Stimulated activated naive CD8-positive, alpha-beta T cell treated with anti-CD3 and anti-CD28 coated beads, Interleukin-15, Interleukin-2, amounts not matched to agents 100 ng/mL and 50 ng/mL, for 24 hours (primary cell): ENCODE measurements around the gene SHANK1.
"Not testable (repeated sequence)": the region's sequence is repeated elsewhere in the genome, so short reads cannot be mapped to it uniquely, and the experiment has no call there.

Experiments
- H3K27ac Mint-ChIP-seq: one replicate; pipeline ENCODE4 v1.8.0; 2021; ENCODE audit warnings: mild to moderate bottlenecking, mixed read lengths
- H3K27me3 Mint-ChIP-seq: one replicate; pipeline ENCODE4 v1.8.0; 2021; ENCODE audit warnings: mixed read lengths
- H3K36me3 Mint-ChIP-seq: one replicate; pipeline ENCODE4 v1.8.0; 2021; ENCODE audit warnings: low read depth, mixed read lengths
- H3K4me1 Mint-ChIP-seq: one replicate; pipeline ENCODE4 v1.8.0; 2021; ENCODE audit warnings: low read depth, mixed read lengths
- H3K4me3 Mint-ChIP-seq: one replicate; pipeline ENCODE4 v1.8.0; 2021; ENCODE audit warnings: mild to moderate bottlenecking, mixed read lengths
- H3K9me3 Mint-ChIP-seq: one replicate; pipeline ENCODE4 v1.8.0; 2021; ENCODE audit warnings: mixed read lengths

SHANK1 gene

GRCh38 chr19:50719566-50719965, at the start of gene SHANK1:
Gene SHANK1, minus strand, starts transcription at chr19:50719802. Its CDS starts 2,883 bp downstream, at chr19:50716919.
- peaks cover 18% of the 10 kb centered on the region for H3K4me1 Mint-ChIP-seq
- H3K27ac Mint-ChIP-seq = no peak within 1 kb of the TSS
- H3K4me3 Mint-ChIP-seq = peak within 1 kb of the TSS; percentile 7
- H3K9me3 Mint-ChIP-seq = no peaks in the 10 kb centered on the region
- H3K27me3 Mint-ChIP-seq = peaks cover 47% of the 10 kb centered on the region
- no peaks in the 10 kb centered on the region for H3K36me3 Mint-ChIP-seq

- Mint-ChIP-seq H3K9me3 (no peaks in the 10 kb centered on the region), H3K4me1 (no peaks in the 10 kb centered on the region), H3K27me3 (peaks cover 27% of the 10 kb centered on the region), H3K27ac (no peak overlapping the region), H3K4me3 (no peak overlapping the region), H3K36me3 (no peaks in the 10 kb centered on the region)
Measured at GRCh38 chr19:50768277-50768676, 48.7 kb upstream of the SHANK1 start.

DNA sequence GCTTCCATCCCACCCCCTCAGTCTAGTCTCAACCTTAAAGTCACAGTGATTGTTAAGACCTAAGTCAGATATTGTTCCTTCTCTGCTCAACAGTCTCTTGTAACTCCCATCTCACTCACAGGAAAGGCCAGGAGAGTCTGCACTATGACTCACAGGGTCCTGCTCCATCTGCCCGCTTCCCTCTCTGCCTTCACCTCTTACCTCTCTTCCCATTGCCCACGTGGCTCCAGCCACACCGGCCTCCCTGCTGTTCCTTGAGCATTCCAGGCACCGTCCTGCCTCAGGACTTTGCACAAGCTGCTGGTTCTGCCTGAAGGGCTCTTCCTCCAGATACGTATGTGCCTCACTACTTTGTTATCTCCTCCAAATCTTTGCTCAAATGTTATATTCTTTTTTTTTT, 47.7 kb upstream of the SHANK1 start:
- H3K4me3 Mint-ChIP-seq, H3K9me3 Mint-ChIP-seq, H3K36me3 Mint-ChIP-seq: not testable (repeated sequence)

DNA sequence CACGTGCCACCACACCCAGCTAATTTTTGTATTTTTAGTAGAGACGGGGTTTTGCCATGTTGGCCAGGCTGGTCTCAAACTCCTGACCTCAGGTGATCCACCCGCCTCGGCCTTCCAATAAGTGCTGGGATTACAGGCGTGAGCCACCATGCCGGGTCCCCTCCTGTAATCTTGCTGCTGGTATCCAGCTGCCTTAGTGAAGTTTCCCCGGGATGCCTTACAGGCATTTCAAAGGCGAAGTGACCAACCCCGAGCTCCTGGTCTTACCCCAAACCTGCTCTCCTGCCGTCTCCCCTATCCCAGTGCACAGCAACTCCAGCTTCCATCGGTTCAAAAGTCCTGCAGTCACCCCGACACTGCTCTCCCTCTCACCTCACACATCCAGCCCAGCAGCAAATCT, 47.1 kb upstream of the SHANK1 start:
- not testable (repeated sequence) for H3K27ac Mint-ChIP-seq, H3K9me3 Mint-ChIP-seq, H3K36me3 Mint-ChIP-seq, H3K4me1 Mint-ChIP-seq, H3K4me3 Mint-ChIP-seq
- H3K27me3 Mint-ChIP-seq = peaks cover 27% of the 10 kb centered on the region

More for the DNA sequence above, 47.7 kb upstream of the SHANK1 start:
- not testable (repeated sequence) for H3K4me1 Mint-ChIP-seq, H3K27ac Mint-ChIP-seq
- peaks cover 27% of the 10 kb centered on the region for H3K27me3 Mint-ChIP-seq

GRCh38 chr19:50764409-50764808, 44.8 kb upstream of the SHANK1 start:
- H3K36me3 Mint-ChIP-seq = no peaks in the 10 kb centered on the region
- no peaks in the 10 kb centered on the region for H3K9me3 Mint-ChIP-seq
- peaks cover 24% of the 10 kb centered on the region for H3K27me3 Mint-ChIP-seq
- H3K4me1 Mint-ChIP-seq = no peaks in the 10 kb centered on the region
- H3K27ac Mint-ChIP-seq = no peak overlapping the region
- H3K4me3 Mint-ChIP-seq = no peak overlapping the region

DNA sequence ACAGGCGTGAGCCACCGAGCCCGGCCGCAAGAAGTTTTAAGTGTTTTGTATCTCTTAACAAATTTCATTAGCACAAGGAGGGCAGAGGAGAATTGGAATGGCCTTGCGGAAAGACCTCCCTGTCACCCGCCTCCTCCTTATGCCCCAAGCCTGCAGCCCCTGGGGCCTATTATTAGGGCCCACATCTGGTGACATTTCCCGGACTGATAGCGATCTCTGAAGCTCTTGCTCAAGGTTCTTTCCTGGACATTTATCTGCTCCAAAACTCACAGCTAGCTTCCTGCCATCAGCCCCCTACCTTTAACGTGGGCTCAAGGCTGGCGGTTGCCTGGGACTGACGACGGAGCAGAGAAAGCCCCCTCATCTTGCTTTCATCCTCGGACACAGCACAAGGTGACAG, 43.9 kb upstream of the SHANK1 start:
- H3K4me1 Mint-ChIP-seq, H3K36me3 Mint-ChIP-seq, H3K4me3 Mint-ChIP-seq, H3K9me3 Mint-ChIP-seq, H3K27ac Mint-ChIP-seq: not testable (repeated sequence)
- peaks cover 24% of the 10 kb centered on the region for H3K27me3 Mint-ChIP-seq

DNA sequence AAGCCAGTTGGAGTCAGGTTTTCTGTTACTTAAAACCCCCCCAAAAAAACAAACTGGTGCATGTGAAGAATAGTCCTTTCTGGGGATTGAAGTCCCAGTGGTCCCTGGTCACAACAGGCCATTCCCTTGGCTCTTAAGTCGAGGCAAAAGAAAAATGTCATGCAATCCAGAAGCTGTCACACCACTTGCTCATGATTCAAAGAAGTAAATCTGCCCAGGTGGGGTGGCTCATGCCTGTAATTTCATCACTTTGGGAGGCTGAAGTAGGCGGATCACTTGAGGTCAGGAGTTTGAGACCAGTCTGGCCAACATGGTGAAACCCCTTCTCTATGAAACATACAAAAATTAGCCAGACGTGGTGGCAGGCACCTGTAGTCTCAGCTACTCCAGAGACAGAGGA, 41.9 kb upstream of the SHANK1 start:
- peaks cover 13% of the 10 kb centered on the region for H3K27me3 Mint-ChIP-seq
- H3K4me3 Mint-ChIP-seq, H3K36me3 Mint-ChIP-seq, H3K27ac Mint-ChIP-seq, H3K9me3 Mint-ChIP-seq, H3K4me1 Mint-ChIP-seq: not testable (repeated sequence)

DNA sequence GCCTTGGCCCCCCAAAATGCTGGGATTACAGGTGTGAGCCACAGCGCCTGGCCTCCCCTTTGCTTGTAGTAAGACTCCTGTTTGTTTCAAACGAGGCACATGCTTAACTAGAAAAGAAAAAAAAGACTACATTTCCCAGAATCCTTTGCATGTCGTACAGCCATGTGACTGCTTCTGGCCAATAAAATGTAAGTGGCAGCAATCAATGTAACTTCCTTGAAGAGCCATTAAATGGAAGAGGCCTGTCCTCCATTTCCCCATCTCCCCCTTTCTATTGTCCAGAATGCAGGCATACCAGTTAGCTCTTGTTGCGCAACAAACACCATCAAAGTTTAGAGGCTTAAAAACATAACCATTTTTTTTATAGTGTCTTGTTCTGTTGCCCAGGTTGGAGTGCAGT, 40.3 kb upstream of the SHANK1 start:
- H3K4me1 Mint-ChIP-seq = no peaks in the 10 kb centered on the region
- H3K27me3 Mint-ChIP-seq = peaks cover 7% of the 10 kb centered on the region
- H3K27ac Mint-ChIP-seq = no peak overlapping the region
- no peaks in the 10 kb centered on the region for H3K36me3 Mint-ChIP-seq
- no peak overlapping the region for H3K4me3 Mint-ChIP-seq
- H3K9me3 Mint-ChIP-seq = no peaks in the 10 kb centered on the region

GRCh38 chr19:50759076-50759475, 39.5 kb upstream of the SHANK1 start:
- H3K4me1 Mint-ChIP-seq, H3K9me3 Mint-ChIP-seq, H3K27me3 Mint-ChIP-seq, H3K27ac Mint-ChIP-seq, H3K4me3 Mint-ChIP-seq, H3K36me3 Mint-ChIP-seq: not testable (repeated sequence)

GRCh38 chr19:50757624-50758023, 38.0 kb upstream of the SHANK1 start:
- H3K4me3 Mint-ChIP-seq, H3K27ac Mint-ChIP-seq, H3K4me1 Mint-ChIP-seq, H3K36me3 Mint-ChIP-seq, H3K9me3 Mint-ChIP-seq, H3K27me3 Mint-ChIP-seq: not testable (repeated sequence)

GRCh38 chr19:50756244-50756643, 36.6 kb upstream of the SHANK1 start:
- not testable (repeated sequence) for H3K4me1 Mint-ChIP-seq, H3K4me3 Mint-ChIP-seq, H3K27me3 Mint-ChIP-seq, H3K36me3 Mint-ChIP-seq, H3K27ac Mint-ChIP-seq, H3K9me3 Mint-ChIP-seq

- Mint-ChIP-seq H3K36me3 (no peaks in the 10 kb centered on the region), H3K9me3 (no peaks in the 10 kb centered on the region), H3K27me3 (peaks cover 9% of the 10 kb centered on the region), H3K4me1 (no peaks in the 10 kb centered on the region), H3K4me3 (no peak overlapping the region), H3K27ac (no peak overlapping the region)
Measured at GRCh38 chr19:50753879-50754278, 34.3 kb upstream of the SHANK1 start.

GRCh38 chr19:50750010-50750409, 30.4 kb upstream of the SHANK1 start:
- H3K36me3 Mint-ChIP-seq = no peaks in the 10 kb centered on the region
- peaks cover 20% of the 10 kb centered on the region for H3K27me3 Mint-ChIP-seq
- H3K27ac Mint-ChIP-seq = no peak overlapping the region
- no peaks in the 10 kb centered on the region for H3K4me1 Mint-ChIP-seq
- H3K4me3 Mint-ChIP-seq = no peak overlapping the region
- no peaks in the 10 kb centered on the region for H3K9me3 Mint-ChIP-seq

DNA sequence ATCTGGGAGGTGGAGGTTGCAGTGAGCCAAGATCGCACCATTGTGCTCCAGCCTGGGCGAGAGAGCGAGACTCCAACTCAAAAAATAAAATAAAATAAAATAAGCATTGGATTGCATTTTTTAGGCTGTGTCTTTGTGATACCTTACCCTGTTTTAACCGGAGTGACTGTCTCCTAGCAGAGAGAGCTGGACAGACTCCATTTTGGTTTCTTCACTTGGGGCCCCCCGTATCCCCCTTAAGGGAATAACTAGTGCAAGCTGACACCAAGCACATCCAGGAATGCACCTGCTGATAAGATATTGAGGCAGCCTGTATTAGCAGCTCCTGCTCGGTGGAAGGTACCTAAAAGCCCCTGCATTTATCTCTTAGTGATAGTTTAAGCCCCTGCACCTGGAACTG, 29.9 kb upstream of the SHANK1 start:
- H3K4me1 Mint-ChIP-seq = no peaks in the 10 kb centered on the region
- no peaks in the 10 kb centered on the region for H3K36me3 Mint-ChIP-seq
- peaks cover 19% of the 10 kb centered on the region for H3K27me3 Mint-ChIP-seq
- no peak overlapping the region for H3K27ac Mint-ChIP-seq
- no peak overlapping the region for H3K4me3 Mint-ChIP-seq
- H3K9me3 Mint-ChIP-seq = no peaks in the 10 kb centered on the region

DNA sequence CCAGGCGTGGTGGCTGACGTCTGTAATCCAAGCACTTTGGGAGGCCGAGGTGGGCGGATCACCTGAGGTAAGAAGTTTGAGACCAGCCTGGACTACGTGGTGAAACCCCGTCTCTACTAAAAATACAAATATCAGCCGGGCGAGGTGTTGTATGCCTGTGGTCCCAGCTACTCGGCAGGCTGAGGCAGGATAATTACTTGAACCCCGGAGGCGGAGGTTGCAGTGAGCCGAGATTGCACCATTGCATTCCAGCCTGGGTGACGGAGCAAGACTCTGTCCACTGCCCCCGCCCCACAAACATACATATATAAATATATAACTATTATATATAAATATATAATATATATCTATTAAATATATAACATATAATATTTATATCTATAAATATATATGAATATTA, 27.5 kb upstream of the SHANK1 start:
- not testable (repeated sequence) for H3K36me3 Mint-ChIP-seq, H3K4me1 Mint-ChIP-seq, H3K9me3 Mint-ChIP-seq, H3K4me3 Mint-ChIP-seq, H3K27ac Mint-ChIP-seq
- H3K27me3 Mint-ChIP-seq = peaks cover 16% of the 10 kb centered on the region

- Mint-ChIP-seq H3K27me3 (peaks cover 29% of the 10 kb centered on the region), H3K36me3 (no peaks in the 10 kb centered on the region), H3K27ac (no peak overlapping the region), H3K9me3 (no peaks in the 10 kb centered on the region), H3K4me1 (no peaks in the 10 kb centered on the region), H3K4me3 (no peak overlapping the region)
Measured at GRCh38 chr19:50745221-50745620, 25.6 kb upstream of the SHANK1 start.

DNA sequence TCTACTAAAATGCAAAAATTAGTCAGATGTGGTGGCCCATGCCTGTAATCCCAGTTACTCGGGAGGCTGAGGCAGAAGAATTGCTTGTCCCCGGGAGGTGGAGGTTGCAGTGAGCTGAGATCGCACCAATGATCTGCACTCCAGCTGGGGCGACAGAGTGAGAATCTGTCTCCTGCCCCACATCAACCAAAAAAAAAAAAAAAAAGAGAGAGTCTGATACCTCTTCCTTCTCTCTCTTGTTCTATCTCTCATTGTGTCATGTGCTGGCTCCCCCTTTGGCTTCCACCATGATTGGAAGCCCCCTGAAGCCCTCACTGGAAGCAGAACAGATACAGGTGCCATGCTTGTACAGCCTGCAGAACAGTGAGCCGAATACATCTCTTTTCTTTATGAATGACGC, 23.9 kb upstream of the SHANK1 start:
- no peaks in the 10 kb centered on the region for H3K4me1 Mint-ChIP-seq
- peaks cover 44% of the 10 kb centered on the region for H3K27me3 Mint-ChIP-seq
- no peak overlapping the region for H3K27ac Mint-ChIP-seq
- no peak overlapping the region for H3K4me3 Mint-ChIP-seq
- H3K36me3 Mint-ChIP-seq = no peaks in the 10 kb centered on the region
- H3K9me3 Mint-ChIP-seq = no peaks in the 10 kb centered on the region
